HG02885 (cell line): Measurements from ENCODE around the gene ZBTB7C.
"Not testable (repeated sequence)": the region's sequence is repeated elsewhere in the genome, so short reads cannot be mapped to it uniquely, and the experiment has no call there.

ENCODE experiments used
- ATAC-seq: cut with Tn5 transposase; IDR thresholded peaks from one replicate; pipeline ENCODE4 v1.9.1; 2021; ENCODE audit warnings: mild to moderate bottlenecking; ENCODE audit not compliant: unreplicated experiment, poor library complexity

The ZBTB7C gene

GRCh38 chr18:48308755-48309575, 100.2 kb downstream of the ZBTB7C start:
- no peak for ATAC-seq

- no peak for ATAC-seq
Measured at GRCh38 chr18:48308027-48308635, 101.1 kb downstream of the ZBTB7C start.

- ATAC-seq = no peak
Measured at GRCh38 chr18:48306838-48307237, 102.3 kb downstream of the ZBTB7C start.

DNA sequence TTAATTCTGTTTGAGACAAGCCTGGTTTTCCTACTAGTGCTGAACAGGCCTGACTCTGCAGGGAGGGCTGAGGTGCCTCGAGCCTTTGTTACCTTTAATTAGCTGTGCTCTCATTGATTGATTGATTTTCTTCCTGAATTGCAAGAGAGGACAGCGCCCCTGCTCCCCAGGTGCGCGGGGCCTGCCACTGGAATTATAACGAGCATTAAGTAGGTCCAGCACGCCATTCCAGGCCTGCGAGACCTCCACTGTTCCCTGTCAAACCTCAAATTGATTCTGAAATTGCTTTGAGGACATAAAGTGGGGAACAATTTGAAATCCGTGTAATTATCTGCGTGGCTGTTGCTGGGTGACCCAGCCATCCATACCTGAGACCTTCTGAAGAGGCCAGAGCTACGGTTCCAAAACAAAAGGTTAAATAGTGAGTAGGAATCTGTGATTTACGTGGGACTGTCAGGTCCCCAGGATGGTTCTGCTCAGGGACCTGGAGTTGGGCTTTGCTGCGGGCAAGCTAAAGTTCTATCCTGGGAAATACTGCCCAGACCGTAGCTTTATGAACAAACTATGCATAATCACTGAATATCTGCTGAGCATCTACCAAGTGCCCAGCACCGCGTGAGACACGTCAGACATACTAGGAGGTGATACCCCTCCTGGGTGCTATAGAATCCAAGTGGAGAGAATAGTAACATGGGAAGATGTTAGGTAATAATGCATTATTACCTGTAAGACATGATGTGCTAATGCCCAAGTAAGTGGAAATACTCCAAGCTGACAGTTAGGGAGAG, 104.1 kb downstream of the ZBTB7C start:
- ATAC-seq = no peak

- ATAC-seq = no peak
Measured at GRCh38 chr18:48303883-48304282, 105.3 kb downstream of the ZBTB7C start.

GRCh38 chr18:48302736-48303135, 106.4 kb downstream of the ZBTB7C start:
- no peak for ATAC-seq

GRCh38 chr18:48300463-48300961, 108.7 kb downstream of the ZBTB7C start:
- no peak for ATAC-seq

DNA sequence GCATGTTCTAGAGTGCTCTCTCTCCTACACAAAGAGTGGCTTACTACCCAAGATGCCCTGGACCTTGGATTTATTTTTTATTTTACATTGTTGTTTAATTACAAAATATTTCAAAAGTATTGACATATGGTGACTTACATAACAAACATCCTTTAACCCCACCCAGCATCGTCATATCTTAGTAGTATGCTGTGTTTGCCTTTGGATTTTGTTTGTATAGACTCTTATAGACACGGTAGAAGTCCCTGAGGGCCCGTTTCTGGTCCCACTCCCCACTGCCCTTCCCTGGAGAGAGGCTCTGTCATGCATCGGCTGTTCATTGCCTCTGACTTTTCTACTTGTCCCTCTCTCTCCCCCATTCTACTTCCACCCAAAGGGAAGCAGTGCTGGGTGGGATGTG, 112.0 kb downstream of the ZBTB7C start:
- no peak for ATAC-seq

GRCh38 chr18:48296581-48296980, 112.6 kb downstream of the ZBTB7C start:
- ATAC-seq = no peak

- no peak for ATAC-seq
Measured at GRCh38 chr18:48295586-48296311, 113.4 kb downstream of the ZBTB7C start.

DNA sequence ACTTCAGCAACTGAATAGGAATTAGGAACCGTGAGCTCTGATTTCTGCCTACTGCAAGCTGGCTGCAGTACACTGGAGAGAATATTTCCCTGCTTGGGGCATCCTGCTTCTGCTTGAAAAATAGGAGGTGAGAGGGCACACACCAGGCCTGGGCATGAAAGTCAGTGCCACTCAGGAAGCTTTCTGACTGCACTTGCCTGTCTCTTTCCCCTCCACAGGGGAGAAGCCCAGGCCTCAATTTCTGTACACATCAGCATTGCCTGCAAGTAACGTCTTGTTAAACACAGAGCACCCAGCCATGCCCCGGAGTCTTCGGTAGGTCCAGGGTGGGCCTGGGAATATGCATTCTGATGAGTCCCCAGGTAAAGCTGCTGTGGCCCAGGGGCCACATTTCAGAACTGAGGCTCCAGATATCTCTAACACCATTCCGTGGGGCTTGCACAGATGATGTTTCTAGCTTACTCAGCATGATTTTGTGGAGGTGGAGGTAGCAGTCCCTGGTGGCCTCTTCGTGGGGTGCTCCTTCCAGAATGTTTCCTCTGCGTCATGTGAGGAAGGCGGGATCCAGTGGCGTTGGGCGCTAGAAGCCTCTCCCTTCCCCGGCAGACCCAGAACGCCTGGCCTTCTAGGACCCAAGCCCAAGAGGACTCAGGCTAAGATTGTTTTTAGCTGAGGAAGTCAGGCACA, 114.1 kb downstream of the ZBTB7C start:
- no peak for ATAC-seq

DNA sequence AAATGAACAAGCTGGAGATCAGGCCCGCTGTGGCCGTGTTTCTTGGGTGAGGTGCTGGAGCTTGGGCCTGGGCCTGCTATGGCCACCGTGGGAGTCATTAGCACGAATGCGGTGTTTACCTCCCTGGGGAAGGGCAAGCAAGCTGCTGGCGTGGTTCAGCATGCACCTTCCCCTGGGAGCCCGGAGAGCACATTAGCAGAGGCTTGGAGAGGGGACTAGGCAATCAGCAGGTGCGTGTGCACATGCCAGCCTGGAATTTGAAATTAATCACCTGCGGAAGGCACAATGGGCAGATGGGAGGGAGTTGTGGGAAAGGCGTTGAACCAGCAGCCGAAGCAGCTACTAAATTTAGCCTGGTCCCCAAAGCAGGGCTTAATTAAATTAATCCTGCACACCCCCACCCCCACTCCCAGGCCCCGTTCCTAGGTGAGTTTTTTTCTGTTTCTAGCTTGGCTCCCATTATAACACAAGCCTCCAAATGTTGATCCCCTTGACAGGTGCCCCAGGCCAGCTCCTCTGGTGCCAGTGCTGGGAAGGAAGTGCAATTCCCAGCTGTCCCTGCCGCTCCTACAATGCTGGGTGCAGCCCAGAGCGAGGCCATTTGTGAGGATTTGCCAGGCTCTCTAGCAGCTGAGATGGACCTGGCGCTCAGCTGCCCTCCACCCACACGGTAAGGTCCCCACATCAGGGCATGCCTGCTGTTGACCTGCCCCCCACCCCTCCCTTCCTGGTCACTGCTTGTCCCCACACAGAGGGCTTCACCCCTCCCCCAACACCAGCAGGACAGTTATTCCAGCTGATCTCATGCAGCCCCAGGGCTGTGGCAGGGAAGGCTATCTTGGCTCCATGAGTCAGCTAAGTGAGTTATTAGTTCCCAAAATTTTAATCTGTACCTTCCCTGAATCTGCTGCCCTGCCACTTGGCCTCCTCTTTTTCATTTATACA, 115.0 kb downstream of the ZBTB7C start:
- ATAC-seq = no peak

- ATAC-seq = no peak
Measured at GRCh38 chr18:48292782-48293424, 116.3 kb downstream of the ZBTB7C start.

- ATAC-seq = no peak
Measured at GRCh38 chr18:48292229-48292628, 117.0 kb downstream of the ZBTB7C start.

DNA sequence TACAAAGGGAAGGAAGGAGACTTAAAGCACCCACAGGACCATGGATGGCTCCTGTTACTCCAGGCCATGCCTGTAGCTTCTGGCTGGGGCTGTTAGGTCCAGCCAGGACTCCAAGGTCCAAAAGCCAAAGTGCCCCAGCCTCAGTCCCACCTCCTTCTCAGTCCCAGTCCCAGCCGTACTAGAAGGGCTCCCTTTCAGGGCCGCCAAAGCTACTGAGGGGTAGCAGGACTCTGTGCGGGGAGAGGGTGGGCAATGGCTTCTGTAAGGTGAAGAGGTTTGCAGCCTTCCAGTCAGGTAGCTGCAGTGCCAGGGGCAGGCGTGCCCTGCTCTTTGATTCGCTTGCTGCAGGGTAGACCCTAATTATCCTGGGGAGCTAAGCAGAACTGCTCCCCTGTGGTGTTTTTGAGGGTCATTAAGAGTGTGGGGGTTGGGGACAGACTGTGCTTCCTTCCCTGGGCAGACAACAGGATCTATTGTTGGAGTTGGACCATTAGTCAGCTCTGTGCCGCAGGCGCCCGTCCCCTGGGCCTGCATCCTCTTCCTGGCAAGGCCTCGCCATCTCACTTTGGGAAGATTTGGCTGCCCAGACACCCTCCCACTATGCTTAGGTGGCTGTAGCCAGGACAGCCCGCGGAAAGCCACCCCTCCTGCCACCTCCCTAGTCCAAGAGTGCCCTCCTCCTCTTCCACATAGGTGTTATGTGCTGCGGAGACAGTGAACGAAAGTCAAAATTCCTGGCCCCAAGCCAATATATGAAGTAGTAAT, 118.8 kb downstream of the ZBTB7C start:
- no peak for ATAC-seq

GRCh38 chr18:48284743-48285142, 124.4 kb downstream of the ZBTB7C start:
- ATAC-seq = no peak

GRCh38 chr18:48284011-48284410, 125.2 kb downstream of the ZBTB7C start:
- not testable (repeated sequence) for ATAC-seq
